H1 (cell line): ENCODE measurements around the gene ZCCHC17. TPM values are rescaled to one million over a fixed set of nuclear protein-coding genes. Genes with fewer than 3 reads are reported as not detected.

ENCODE experiments used
- CTCF ChIA-PET: fragments of 300-600 bp; sonication (Branson Sonifier 250); formaldehyde crosslinking; loops from one replicate; lab custom pipeline; 2021; ENCODE audit not compliant: partially characterized antibody; lab: Charles Lee
- POLR2A ChIA-PET: fragments of 300-600 bp; sonication (Branson Sonifier 250); formaldehyde crosslinking; loops from one replicate; lab custom pipeline; 2021; ENCODE audit warnings: inconsistent platforms; ENCODE audit not compliant: partially characterized antibody; lab: Charles Lee
- DNase-seq, 2 experiments: peaks; one replicate each; pipeline versions ENCODE4 v3.0.0 to v3.0.0-alpha.2; 2010 to 2022; ENCODE audit warnings: low spot score in 2 of 2, low read depth in 1 of 2, mixed read lengths in 1 of 2
- FAIRE-seq: peaks from 2 replicates; lab custom pipeline; 2011; peaks lifted over from hg19 to GRCh38; lab: Jason Lieb, UNC
- H2AFZ ChIP-seq: 2 replicates; pipeline ENCODE4 v1.8.1; 2012; ENCODE audit warnings: low read length, inconsistent platforms
- H2AK5ac ChIP-seq: 2 replicates; pipeline ENCODE4 v1.6.1; 2013; ENCODE audit warnings: low read depth, low read length
- H2BK120ac ChIP-seq: replicated peaks from 2 replicates; pipeline ENCODE3; 2013; ENCODE audit warnings: low read depth, low read length, inconsistent platforms
- H2BK12ac ChIP-seq: 2 replicates; pipeline ENCODE4 v1.6.1; 2013; ENCODE audit warnings: low read depth, low read length
- H2BK15ac ChIP-seq: 2 replicates; pipeline ENCODE4 v1.6.1; 2013; ENCODE audit warnings: low read length
- H2BK20ac ChIP-seq: 2 replicates; pipeline ENCODE4 v1.6.1; 2013; ENCODE audit warnings: low read length
- H2BK5ac ChIP-seq: 2 replicates; pipeline ENCODE4 v1.6.1; 2013; ENCODE audit warnings: low read depth, low read length
- H3K14ac ChIP-seq: 2 replicates; pipeline ENCODE4 v1.6.1; 2013; ENCODE audit warnings: inconsistent platforms; ENCODE audit not compliant: insufficient read length
- H3K18ac ChIP-seq: 2 replicates; pipeline ENCODE4 v1.6.1; 2013; ENCODE audit warnings: low read length; ENCODE audit errors: extremely low read depth
- H3K23ac ChIP-seq: 2 replicates; pipeline ENCODE4 v1.6.1; 2013; ENCODE audit warnings: inconsistent platforms; ENCODE audit not compliant: insufficient read length
- H3K23me2 ChIP-seq: 2 replicates; pipeline ENCODE4 v1.6.1; 2013; ENCODE audit warnings: low read depth, low read length
- H3K27ac ChIP-seq: 2 replicates; pipeline ENCODE4 v1.6.1; 2011; ENCODE audit warnings: low read depth, low read length, inconsistent platforms
- H3K27me3 ChIP-seq, 4 experiments: replicated peaks in 1 of 4; 1 replicate in 1 of 4; 2 replicates in 3 of 4; pipeline versions ENCODE4 v1.6.1 to v1.8.1; 2011 to 2013; ENCODE audit warnings: low read length in 3 of 4, mild to moderate bottlenecking in 3 of 4, inconsistent platforms in 2 of 4, mixed read lengths in 2 of 4, moderate library complexity in 1 of 4; ENCODE audit not compliant: control insufficient read depth in 3 of 4, insufficient read depth in 3 of 4; ENCODE audit errors: extremely low read depth in 1 of 4
- H3K36me3 ChIP-seq, 4 experiments: 2 replicates each; pipeline versions ENCODE4 v1.6.1 to v1.8.1; 2011 to 2013; ENCODE audit warnings: mild to moderate bottlenecking in 4 of 4, low read length in 3 of 4, moderate library complexity in 2 of 4, control low read depth in 1 of 4, inconsistent platforms in 1 of 4; ENCODE audit not compliant: insufficient read depth in 4 of 4, control insufficient read depth in 2 of 4
- H3K4ac ChIP-seq: replicated peaks from 2 replicates; pipeline ENCODE3; 2013; ENCODE audit warnings: low read length, low read depth, mixed read lengths, inconsistent platforms; ENCODE audit not compliant: insufficient read length
- H3K4me1 ChIP-seq, 4 experiments: replicated peaks in 1 of 4; 1 replicate in 1 of 4; 2 replicates in 3 of 4; pipeline versions ENCODE4 v1.6.1 to v1.8.1; 2011 to 2013; ENCODE audit warnings: low read length in 3 of 4, inconsistent platforms in 2 of 4, mixed read lengths in 1 of 4; ENCODE audit not compliant: insufficient read depth in 4 of 4, control insufficient read depth in 3 of 4
- H3K4me2 ChIP-seq, 2 experiments: 2 replicates each; pipeline versions ENCODE4 v1.6.1 to v1.8.1; 2011 to 2013; ENCODE audit warnings: low read depth in 2 of 2, low read length in 2 of 2, control low read depth in 1 of 2, inconsistent platforms in 1 of 2, mild to moderate bottlenecking in 1 of 2; ENCODE audit not compliant: insufficient read depth in 1 of 2
- H3K4me3 ChIP-seq, 4 experiments: fragments of 200-600, 300-600 bp in 1 of 4; sonication (generic), shearing (Covaris generic), sonication (Bioruptor Twin) in 1 of 4; 2 replicates each; pipeline versions ENCODE4 v1.5.1 to v1.8.1; 2011 to 2016; ENCODE audit warnings: low read length in 4 of 4, low read depth in 3 of 4, control low read depth in 2 of 4, inconsistent platforms in 2 of 4, mild to moderate bottlenecking in 2 of 4, mixed read lengths in 1 of 4, moderate library complexity in 1 of 4; ENCODE audit not compliant: insufficient read depth in 2 of 4; ENCODE audit errors: extremely low read depth in 1 of 4
- H3K56ac ChIP-seq: replicated peaks from 2 replicates; pipeline ENCODE3; 2013; ENCODE audit warnings: low read depth, mild to moderate bottlenecking, mixed read lengths, low read length, inconsistent platforms; ENCODE audit not compliant: insufficient read length
- H3K79me1 ChIP-seq: 2 replicates; pipeline ENCODE4 v1.6.1; 2013; ENCODE audit warnings: low read depth, low read length, control low read depth
- H3K79me2 ChIP-seq, 2 experiments: 2 replicates each; pipeline versions ENCODE4 v1.6.1 to v1.8.1; 2012 to 2013; ENCODE audit warnings: low read length in 2 of 2, mild to moderate bottlenecking in 2 of 2, inconsistent platforms in 1 of 2; ENCODE audit not compliant: insufficient read depth in 2 of 2, control insufficient read depth in 1 of 2
- H3K9ac ChIP-seq, 4 experiments: replicated peaks in 1 of 4; 1 replicate in 1 of 4; 2 replicates in 3 of 4; pipeline versions ENCODE4 v1.6.1 to v1.8.1; 2011 to 2013; ENCODE audit warnings: low read depth in 3 of 4, low read length in 3 of 4, control low read depth in 2 of 4, mild to moderate bottlenecking in 2 of 4, moderate library complexity in 2 of 4, inconsistent platforms in 1 of 4; ENCODE audit errors: extremely low read depth in 1 of 4
- H3K9me3 ChIP-seq, 2 experiments: 2 replicates each; pipeline versions ENCODE4 v1.6.1 to v1.8.1; 2012 to 2013; ENCODE audit warnings: mild to moderate bottlenecking in 2 of 2, moderate library complexity in 2 of 2, control low read depth in 1 of 2, inconsistent platforms in 1 of 2, low read depth in 1 of 2, low read length in 1 of 2, mixed read lengths in 1 of 2; ENCODE audit not compliant: insufficient read depth in 2 of 2
- H4K20me1 ChIP-seq, 2 experiments: replicated peaks in 1 of 2; 2 replicates each; pipeline versions ENCODE3 to v1.8.1; 2011 to 2013; ENCODE audit warnings: inconsistent platforms in 2 of 2, low read length in 2 of 2, mild to moderate bottlenecking in 1 of 2; ENCODE audit not compliant: insufficient read depth in 2 of 2, control insufficient read depth in 1 of 2
- H4K5ac ChIP-seq: 2 replicates; pipeline ENCODE4 v1.6.1; 2013; ENCODE audit warnings: low read length, low read depth, mixed read lengths, inconsistent platforms; ENCODE audit not compliant: insufficient read length
- H4K8ac ChIP-seq: 2 replicates; pipeline ENCODE4 v1.8.0; 2013; ENCODE audit warnings: mild to moderate bottlenecking, moderate library complexity, low read length, inconsistent platforms; ENCODE audit not compliant: insufficient read depth; ENCODE audit errors: extremely low read depth
- H4K91ac ChIP-seq: replicated peaks from 2 replicates; pipeline ENCODE3; 2013; ENCODE audit warnings: low read length, mixed read lengths, inconsistent platforms; ENCODE audit not compliant: insufficient read length
- CTCF ChIP-seq, 3 experiments: IDR thresholded peaks; 1 replicate in 2 of 3; 2 replicates in 1 of 3; pipeline versions ENCODE4 v1.5.1 to v1.6.1; 2011; ENCODE audit warnings: low read length in 3 of 3, mild to moderate bottlenecking in 3 of 3, inconsistent platforms in 2 of 3, low read depth in 1 of 3, moderate library complexity in 1 of 3; ENCODE audit not compliant: insufficient read depth in 1 of 3; ENCODE audit errors: control extremely low read depth in 1 of 3
- KDM1A ChIP-seq: fragments of 200-600, 300-600 bp; sonication (generic); IDR thresholded peaks from 2 replicates; pipeline ENCODE4 v1.7.1; 2016; ENCODE audit warnings: mild to moderate bottlenecking, low read length, borderline replicate concordance
- SIX5 ChIP-seq: IDR thresholded peaks from 2 replicates; pipeline ENCODE4 v1.6.1; 2011; ENCODE audit warnings: mild to moderate bottlenecking, low read depth, low read length
- SP2 ChIP-seq: IDR thresholded peaks from 2 replicates; pipeline ENCODE4 v1.6.1; 2012; ENCODE audit warnings: mild to moderate bottlenecking, low read length, inconsistent platforms
- WGBS, 2 experiments: shearing (Covaris generic) in 1 of 2; methylation state at CpG; one replicate each; pipeline versions ENCODE4 v1.1.6 to v1.1.7; 2013 to 2015; ENCODE audit warnings: low lambda C conversion rate in 2 of 2, mixed read lengths in 2 of 2, inconsistent platforms in 1 of 2, low coverage in 1 of 2, missing lambda C conversion rate in 1 of 2; ENCODE audit not compliant: insufficient replicate concordance in 2 of 2, insufficient coverage in 1 of 2, insufficient read length in 1 of 2; ENCODE audit errors: extremely low coverage in 1 of 2, missing lambda C conversion rate in 1 of 2; 5-methylcytosine and 5-hydroxymethylcytosine counted together
- polyA plus RNA-seq, 7 experiments: library from polyadenylated mRNA; depleted of rRNA in 3 of 7; stranded (reverse) in 5 of 7; unstranded in 2 of 7; fragments of >200 nt in 5 of 7; fragments of 200-250 nt in 2 of 7; gene quantifications; 1 replicate in 5 of 7; 2 replicates in 1 of 7; 4 replicates in 1 of 7; pipeline versions ENCODE4 v1.2.1 to v1.2.3, GENCODE V29; 2011 to 2013; ENCODE audit warnings: missing spikeins in 2 of 7, mixed read lengths in 2 of 7
- total RNA-seq: library from RNA; stranded (reverse); fragmentation: NEBNext Ultra II Directional; extraction: Animal tissue kit (Norgen Biotek cat#: 25700); gene quantifications from 2 replicates; pipeline ENCODE4 v1.2.1, GENCODE V29; 2021

Gene ZCCHC17
- total and polyA plus RNA-seq, 2 of the 8 experiments (the other 6 are each of a cell fraction or from before 2014, with no cell fraction given) = 51.6 to 59.3 TPM

- 22 to 100% methylated on average over 1 to 17 of the region's 17 CpGs for WGBS, 2 experiments
- CTCF ChIA-PET = interaction anchor here (0.6 to 2.2 kb wide), 6 partner anchors 21 to 124 kb away, joined by 3 to 7 read pairs (median 4); no protein-coding TSS in a partner anchor
- peak overlapping the region; percentile 94 for H3K4ac ChIP-seq
Measured at GRCh38 chr1:31295874-31296485, 852 bp upstream of the ZCCHC17 start.

More at GRCh38 chr1:31295874-31296485, 852 bp upstream of the ZCCHC17 start:
- peaks cover 8% of the 10 kb centered on the region for H3K23me2 ChIP-seq
- POLR2A ChIA-PET = interaction anchor here (0.6 to 2.4 kb wide), 24 partner anchors 10 to 367 kb away, joined by 3 to 12 read pairs (median 4); no protein-coding TSS in a partner anchor
- peak overlapping the region; percentile 44 for H4K91ac ChIP-seq
- peak overlapping the region; percentile 99; the same call in 1 of the 2 replicates for H4K8ac ChIP-seq
- peak overlapping the region; percentile 97 for H3K27ac ChIP-seq
- H3K4me3 ChIP-seq = peak overlapping the region; percentile 90 to 99 (median 93)
- no peak overlapping the region for H2BK15ac ChIP-seq
- DNase-seq (no peak), FAIRE-seq (no peak)
- H3K79me2 ChIP-seq = peaks cover 22 to 71% of the 10 kb centered on the region in 2 experiments
- peak overlapping the region; percentile 91 for H3K56ac ChIP-seq
- H2AFZ ChIP-seq = 0 out of 2 replicates have a peak overlapping the region, but pooled peaks have one; percentile 46
- H2AK5ac ChIP-seq = no peak overlapping the region
- peak overlapping the region; percentile 90 for H2BK5ac ChIP-seq
- H3K23ac ChIP-seq = no peak overlapping the region
- no peak overlapping the region for H3K14ac ChIP-seq
- H3K9me3 ChIP-seq = no peaks in the 10 kb centered on the region
- peaks cover 0 to 3% of the 10 kb centered on the region in 2 experiments for H4K20me1 ChIP-seq
- no peaks in the 10 kb centered on the region for H3K27me3 ChIP-seq
- TF ChIP-seq SIX5 (no peak), SP2 (no peak), KDM1A (0 out of 2 replicates have a peak, but pooled peaks have one; percentile 27), CTCF (IDR thresholded peaks at IDR 0.05; ENCODE audit: control extremely low read depth in 1 of 3, insufficient read depth in 1 of 3, low read depth in 1 of 3, low read length in 3 of 3) (no peak)
- no peak overlapping the region for H2BK12ac ChIP-seq
- peak overlapping the region; percentile 93 for H4K5ac ChIP-seq
- peaks cover 15% of the 10 kb centered on the region for H3K79me1 ChIP-seq
- H2BK120ac ChIP-seq = no peak overlapping the region
- H3K36me3 ChIP-seq = peaks cover 12 to 39% (median 23%) of the 10 kb centered on the region in 4 experiments
- H3K18ac ChIP-seq = peak overlapping the region; percentile 94; the same call in 1 of the 2 replicates
- peak overlapping the region; percentile 94 to 99 (median 95) for H3K9ac ChIP-seq
- H3K4me2 ChIP-seq = peak overlapping the region; percentile 83 to 97
- peaks cover 0 to 8% (median 4%) of the 10 kb centered on the region in 4 experiments; a peak in 4 of 7 replicates for H3K4me1 ChIP-seq
- H2BK20ac ChIP-seq = no peak overlapping the region
